Type B pancreatic cell (in vitro differentiated cells): ENCODE measurements around the gene HS6ST1. TPM values are rescaled to one million over a fixed set of nuclear protein-coding genes. Genes with fewer than 3 reads are reported as not detected.

Source experiments
- DNase-seq: peaks from one replicate; pipeline ENCODE4 v3.0.0; 2021; ENCODE audit warnings: mixed read lengths; ENCODE audit not compliant: unreplicated experiment; ENCODE audit errors: extremely low spot score
- H3K27ac Mint-ChIP-seq: 2 replicates; pipeline ENCODE4 v1.8.0; 2021; ENCODE audit warnings: mild to moderate bottlenecking, mixed read lengths
- H3K27me3 Mint-ChIP-seq: 2 replicates; pipeline ENCODE4 v1.8.0; 2021; ENCODE audit warnings: mixed read lengths
- H3K36me3 Mint-ChIP-seq: 2 replicates; pipeline ENCODE4 v1.8.0; 2021; ENCODE audit warnings: mixed read lengths
- H3K4me1 Mint-ChIP-seq: one replicate; pipeline ENCODE4 v1.8.0; 2021; ENCODE audit warnings: mixed read lengths; ENCODE audit not compliant: unreplicated experiment
- H3K4me3 Mint-ChIP-seq: 2 replicates; pipeline ENCODE4 v1.8.0; 2021; ENCODE audit warnings: mild to moderate bottlenecking, mixed read lengths
- H3K9me3 Mint-ChIP-seq: 2 replicates; pipeline ENCODE4 v1.8.0; 2021; ENCODE audit warnings: mixed read lengths
- CTCF ChIP-seq: fragments of 200-600 bp; sonication (generic); conservative IDR thresholded peaks from 2 replicates; pipeline ENCODE4 v1.5.0; 2021; ENCODE audit warnings: antibody characterized with exemption, mild to moderate bottlenecking
- total RNA-seq: library from RNA; stranded (reverse); gene quantifications from 2 replicates; pipeline ENCODE4 v1.2.1, GENCODE V29; 2021; ENCODE audit warnings: low replicate concordance

The HS6ST1 gene
- total RNA-seq, 1 donor from 2014 or later = 75.2 TPM

GRCh38 chr2:128302744-128303067 lies 16.0 kb downstream of the HS6ST1 start:
- no peak for DNase-seq
- Mint-ChIP-seq H3K27me3 (no peaks in the 10 kb centered on the region), H3K4me3 (no peak overlapping the region), H3K27ac (peak overlapping the region; percentile 34), H3K36me3 (peaks cover 12% of the 10 kb centered on the region), H3K4me1 (peaks cover 49% of the 10 kb centered on the region), H3K9me3 (no peaks in the 10 kb centered on the region)
- no peak for TF ChIP-seq CTCF

GRCh38 chr2:128302011-128302743 lies 16.5 kb downstream of the HS6ST1 start:
- Mint-ChIP-seq H3K9me3 (no peaks in the 10 kb centered on the region), H3K4me3 (no peak overlapping the region), H3K4me1 (peaks cover 43% of the 10 kb centered on the region), H3K27me3 (no peaks in the 10 kb centered on the region), H3K36me3 (peaks cover 10% of the 10 kb centered on the region), H3K27ac (no peak overlapping the region)
- no peak for DNase-seq
- no peak for TF ChIP-seq CTCF

GRCh38 chr2:128301501-128301966 lies 17.1 kb downstream of the HS6ST1 start:
- H3K36me3 Mint-ChIP-seq = peaks cover 10% of the 10 kb centered on the region
- no peaks in the 10 kb centered on the region for H3K9me3 Mint-ChIP-seq
- H3K27me3 Mint-ChIP-seq = no peaks in the 10 kb centered on the region
- H3K4me3 Mint-ChIP-seq = no peak overlapping the region
- no peak for TF ChIP-seq CTCF
- H3K27ac Mint-ChIP-seq = no peak overlapping the region
- H3K4me1 Mint-ChIP-seq = peaks cover 40% of the 10 kb centered on the region
- no peak for DNase-seq

GRCh38 chr2:128301021-128301420 lies 17.6 kb downstream of the HS6ST1 start:
- Mint-ChIP-seq H3K9me3 (no peaks in the 10 kb centered on the region), H3K4me1 (peaks cover 35% of the 10 kb centered on the region), H3K27ac (no peak overlapping the region), H3K36me3 (peaks cover 14% of the 10 kb centered on the region), H3K27me3 (no peaks in the 10 kb centered on the region), H3K4me3 (no peak overlapping the region)
- no peak for TF ChIP-seq CTCF
- no peak for DNase-seq

- no peak for DNase-seq
- Mint-ChIP-seq H3K27me3 (no peaks in the 10 kb centered on the region), H3K4me1 (peaks cover 34% of the 10 kb centered on the region), H3K27ac (no peak overlapping the region), H3K9me3 (no peaks in the 10 kb centered on the region), H3K4me3 (no peak overlapping the region), H3K36me3 (peaks cover 18% of the 10 kb centered on the region)
- TF ChIP-seq CTCF = no peak
Measured at GRCh38 chr2:128300151-128301020, 18.3 kb downstream of the HS6ST1 start.
